PC-3 (cell line): ENCODE measurements around the gene SGSH. TPM values are rescaled to one million over a fixed set of nuclear protein-coding genes. Genes with fewer than 3 reads are reported as not detected.

Experiments
- ATAC-seq: fragments of 200-7000 bp; cut with Tn5 transposase; 2 replicates; pipeline ENCODE4 v1.9.1; 2020; ENCODE audit warnings: mild to moderate bottlenecking, moderate library complexity
- BruUV-seq: library from RNA; stranded (reverse); fragments of 400-500 nt; replicated peaks from 2 replicates; lab custom pipeline; 2021; lab: Mats Ljungman, UMichigan
- CTCF ChIA-PET: fragments of 300-600 bp; sonication (Branson Sonifier 250); formaldehyde crosslinking; loops from one replicate; lab custom pipeline; 2022; ENCODE audit warnings: antibody characterized with exemption; lab: Charles Lee
- POLR2A ChIA-PET: fragments of 300-600 bp; sonication (Branson Sonifier 250); formaldehyde crosslinking; loops from one replicate; lab custom pipeline; 2022; ENCODE audit warnings: antibody characterized with exemption; ENCODE audit not compliant: unreplicated experiment; lab: Charles Lee
- DNase-seq: peaks from one replicate; pipeline ENCODE4 v3.0.0-alpha.2; 2015
- H2AFZ ChIP-seq: fragments of 300-600 bp; sonication (generic); 2 replicates; pipeline ENCODE4 v1.6.0; 2016; ENCODE audit warnings: antibody characterized with exemption, low read length
- H3F3A ChIP-seq: fragments of 300-600 bp; sonication (generic); one replicate; pipeline ENCODE4 v1.6.0; 2017; ENCODE audit warnings: antibody characterized with exemption, low read length, control low read depth, mild to moderate bottlenecking; ENCODE audit not compliant: unreplicated experiment
- H3K27ac ChIP-seq: fragments of 300-600 bp; sonication (generic); 2 replicates; pipeline ENCODE4 v1.5.1; 2016; ENCODE audit warnings: mild to moderate bottlenecking, low read length
- H3K27me3 ChIP-seq: fragments of 300-600 bp; sonication (generic); 2 replicates; pipeline ENCODE4 v1.6.1; 2016; ENCODE audit warnings: low read length, mixed read lengths
- H3K36me3 ChIP-seq: fragments of 300-600 bp; sonication (generic); 2 replicates; pipeline ENCODE4 v1.6.1; 2016; ENCODE audit warnings: low read depth, mixed run types, low read length, mixed read lengths
- H3K4me1 ChIP-seq: fragments of 300-600 bp; sonication (generic); 2 replicates; pipeline ENCODE4 v1.5.1; 2016; ENCODE audit warnings: low read length; ENCODE audit not compliant: insufficient read depth
- H3K4me2 ChIP-seq: fragments of 300-600 bp; sonication (generic); 2 replicates; pipeline ENCODE4 v1.6.0; 2016; ENCODE audit warnings: low read length
- H3K4me3 ChIP-seq: fragments of 300-600 bp; sonication (generic); 2 replicates; pipeline ENCODE4 v1.5.1; 2016; ENCODE audit warnings: mild to moderate bottlenecking, low read length, mixed read lengths
- H3K79me2 ChIP-seq: fragments of 300-600 bp; sonication (generic); 2 replicates; pipeline ENCODE4 v1.6.1; 2017; ENCODE audit warnings: low read length, mixed read lengths
- H3K9ac ChIP-seq: fragments of 300-600 bp; sonication (generic); 2 replicates; pipeline ENCODE4 v1.6.0; 2016; ENCODE audit warnings: mild to moderate bottlenecking, low read length
- H3K9me2 ChIP-seq: fragments of 300-600 bp; sonication (generic); replicated peaks from 2 replicates; pipeline ENCODE4 v1.6.1; 2016; ENCODE audit warnings: mixed run types, low read length, mixed read lengths
- H3K9me3 ChIP-seq: fragments of 300-600 bp; sonication (generic); 2 replicates; pipeline ENCODE4 v1.6.1; 2016; ENCODE audit warnings: low read length, mixed read lengths
- H4K20me1 ChIP-seq: fragments of 300-600 bp; sonication (generic); 2 replicates; pipeline ENCODE4 v1.6.1; 2016; ENCODE audit warnings: low read length, mixed read lengths
- CTCF ChIP-seq: fragments of 300-600 bp; sonication (generic); conservative IDR thresholded peaks from 2 replicates; pipeline ENCODE4 v1.5.1; 2017; ENCODE audit warnings: antibody characterized with exemption, low read depth, mild to moderate bottlenecking, low read length
- EZH2 ChIP-seq: fragments of 300-600 bp; sonication (generic); IDR thresholded peaks from one replicate; pipeline ENCODE4 v1.6.1; 2017; ENCODE audit warnings: antibody characterized with exemption, mild to moderate bottlenecking, low read length; ENCODE audit not compliant: unreplicated experiment
- EZH2phosphoT487 ChIP-seq: fragments of 300-600 bp; sonication (generic); IDR thresholded peaks from 2 replicates; pipeline ENCODE4 v1.6.1; 2018; ENCODE audit warnings: mild to moderate bottlenecking, antibody characterized with exemption, low read length, borderline replicate concordance
- intact Hi-C: fragments of 100-400 bp; cut with micrococcal nuclease; formaldehyde crosslinking; loops from 2 replicates; pipeline ENCODE4 v1.9.0; 2023
- total RNA-seq: library from RNA; depleted of rRNA; stranded (reverse); fragments of >200 nt; gene quantifications from 2 replicates; pipeline ENCODE4 v1.2.3, GENCODE V29; 2014

The SGSH gene
- total RNA-seq, 1 experiment from 2014 or later = 16.6 TPM

GRCh38 chr17:80248001-80248893 lies 28.1 kb upstream of the SGSH start:
- no peaks in the 10 kb centered on the region for H3K79me2 ChIP-seq
- no peaks in the 10 kb centered on the region for H3K36me3 ChIP-seq
- H2AFZ ChIP-seq = no peak overlapping the region
- no peaks in the 10 kb centered on the region for H3K9me3 ChIP-seq
- no peak overlapping the region for H3K27ac ChIP-seq
- H3K4me1 ChIP-seq = peaks cover 7% of the 10 kb centered on the region
- TF ChIP-seq EZH2 (no peak), CTCF (no peak), EZH2phosphoT487 (no peak)
- H3K9me2 ChIP-seq = no peaks in the 10 kb centered on the region
- CTCF ChIA-PET = no interaction called here
- H3K4me2 ChIP-seq = no peak overlapping the region
- no peaks in the 10 kb centered on the region for H3K27me3 ChIP-seq
- POLR2A ChIA-PET = no interaction called here
- H3F3A ChIP-seq = no peaks in the 10 kb centered on the region
- DNase-seq (no peak), ATAC-seq (no peak)
- H3K4me3 ChIP-seq = no peak overlapping the region
- intact Hi-C loops = no loop called here
- no TSS peak for BruUV-seq
- no peak overlapping the region for H3K9ac ChIP-seq
- no peaks in the 10 kb centered on the region for H4K20me1 ChIP-seq

- BruUV-seq = no TSS peak
- H3K27me3 ChIP-seq = no peaks in the 10 kb centered on the region
- H3K9me2 ChIP-seq = no peaks in the 10 kb centered on the region
- H3K36me3 ChIP-seq = no peaks in the 10 kb centered on the region
- no peak overlapping the region for H3K9ac ChIP-seq
- no peaks in the 10 kb centered on the region for H4K20me1 ChIP-seq
- no peaks in the 10 kb centered on the region for H3K4me1 ChIP-seq
- DNase-seq = no peak
- H3K4me3 ChIP-seq = no peak overlapping the region
- H3K27ac ChIP-seq = no peak overlapping the region
- POLR2A ChIA-PET = no interaction called here
- H3K4me2 ChIP-seq = no peak overlapping the region
- H3F3A ChIP-seq = no peaks in the 10 kb centered on the region
- intact Hi-C loops = no loop called here
- TF ChIP-seq CTCF = no peak
- TF ChIP-seq EZH2 = no peak
- no peak for TF ChIP-seq EZH2phosphoT487
- CTCF ChIA-PET = no interaction called here
- no peak for ATAC-seq
- H3K9me3 ChIP-seq = no peaks in the 10 kb centered on the region
- H2AFZ ChIP-seq = no peak overlapping the region
- H3K79me2 ChIP-seq = no peaks in the 10 kb centered on the region
These were observed 27.4 kb upstream of the SGSH start for GRCh38 chr17:80247561-80247960.

- BruUV-seq = no TSS peak
These were observed 26.6 kb upstream of the SGSH start for GRCh38 chr17:80246726-80247125.

More at GRCh38 chr17:80246726-80247125, 26.6 kb upstream of the SGSH start:
- H3K27me3 ChIP-seq = no peaks in the 10 kb centered on the region
- H3K4me1 ChIP-seq = no peaks in the 10 kb centered on the region
- ATAC-seq (no peak), DNase-seq (no peak)
- ChIA-PET CTCF (no interaction called here), POLR2A (no interaction called here)
- H3K27ac ChIP-seq = no peak overlapping the region
- no peaks in the 10 kb centered on the region for H4K20me1 ChIP-seq
- TF ChIP-seq EZH2phosphoT487 (no peak), CTCF (no peak), EZH2 (no peak)
- H3K9me2 ChIP-seq = no peaks in the 10 kb centered on the region
- H2AFZ ChIP-seq = no peak overlapping the region
- intact Hi-C loops = no loop called here
- no peak overlapping the region for H3K4me2 ChIP-seq
- no peaks in the 10 kb centered on the region for H3F3A ChIP-seq
- no peaks in the 10 kb centered on the region for H3K79me2 ChIP-seq
- H3K36me3 ChIP-seq = 0 out of 2 replicates have a peak, but pooled peaks cover under 1% of the 10 kb centered on the region
- no peaks in the 10 kb centered on the region for H3K9me3 ChIP-seq
- H3K9ac ChIP-seq = no peak overlapping the region
- no peak overlapping the region for H3K4me3 ChIP-seq
